Stimulated activated CD4-positive, alpha-beta T cell treated with anti-CD3 and anti-CD28 coated beads, Interleukin-4, amount 100 ng/mL, for 48 hours (primary cell): Measurements from ENCODE around the gene ACP2.

Experiments
- DNase-seq, 2 donors: peaks; one replicate each; pipeline ENCODE4 v3.0.0-alpha.2; 2020; ENCODE audit warnings: low read depth in 2 of 2

The ACP2 gene

DNA sequence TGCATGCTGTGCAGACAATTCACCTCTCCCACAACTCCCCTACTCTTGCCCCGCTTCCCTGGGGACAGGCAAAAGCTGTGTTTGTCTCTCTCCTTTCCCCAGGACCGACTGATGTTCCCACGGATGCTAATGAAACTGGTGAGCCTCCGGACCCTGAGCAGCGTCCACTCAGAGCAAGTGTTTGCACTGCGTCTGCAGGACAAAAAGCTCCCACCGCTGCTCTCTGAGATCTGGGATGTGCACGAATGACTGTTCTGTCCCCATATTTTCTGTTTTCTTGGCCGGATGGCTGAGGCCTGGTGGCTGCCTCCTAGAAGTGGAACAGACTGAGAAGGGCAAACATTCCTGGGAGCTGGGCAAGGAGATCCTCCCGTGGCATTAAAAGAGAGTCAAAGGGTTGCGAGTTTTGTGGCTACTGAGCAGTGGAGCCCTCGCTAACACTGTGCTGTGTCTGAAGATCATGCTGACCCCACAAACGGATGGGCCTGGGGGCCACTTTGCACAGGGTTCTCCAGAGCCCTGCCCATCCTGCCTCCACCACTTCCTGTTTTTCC is 19.9 kb upstream of the ACP2 start:
- no peak for DNase-seq

DNA sequence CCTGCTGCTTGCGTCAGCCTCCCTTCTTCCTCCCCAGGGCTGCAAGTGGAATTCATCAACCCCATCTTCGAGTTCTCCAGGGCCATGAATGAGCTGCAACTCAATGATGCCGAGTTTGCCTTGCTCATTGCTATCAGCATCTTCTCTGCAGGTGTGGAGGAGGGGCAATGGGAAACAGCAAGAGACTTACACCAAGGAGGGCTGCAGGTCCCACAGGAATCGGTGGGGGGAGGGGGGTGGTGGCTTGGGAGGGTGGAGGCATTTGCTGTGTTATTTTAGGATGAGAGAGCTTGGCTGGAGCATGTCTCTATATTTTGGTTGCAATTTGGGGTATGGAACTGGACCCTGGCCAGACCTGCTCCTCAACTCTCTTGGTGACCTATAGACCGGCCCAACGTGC is 19.3 kb upstream of the ACP2 start:
- no peak for DNase-seq

DNA sequence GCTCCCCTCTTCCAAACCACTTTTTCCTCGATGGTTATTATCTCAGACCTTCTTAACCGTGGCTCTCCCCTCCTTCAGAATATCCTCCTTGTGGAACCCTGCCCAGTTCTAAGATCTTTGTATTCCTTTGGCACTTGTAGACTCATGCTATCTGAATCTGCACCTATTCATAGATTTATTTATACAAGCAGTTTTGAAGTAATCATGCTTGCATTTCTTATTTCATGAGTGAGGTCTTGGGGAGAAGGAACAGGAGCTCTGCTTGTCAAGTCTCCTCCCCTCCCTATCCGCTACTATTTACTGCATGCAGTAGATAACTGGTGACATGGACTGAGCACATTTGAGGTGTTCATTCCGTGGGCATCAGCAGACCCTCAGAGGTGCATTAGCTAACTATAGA is 15.9 kb upstream of the ACP2 start:
- no peak for DNase-seq

DNA sequence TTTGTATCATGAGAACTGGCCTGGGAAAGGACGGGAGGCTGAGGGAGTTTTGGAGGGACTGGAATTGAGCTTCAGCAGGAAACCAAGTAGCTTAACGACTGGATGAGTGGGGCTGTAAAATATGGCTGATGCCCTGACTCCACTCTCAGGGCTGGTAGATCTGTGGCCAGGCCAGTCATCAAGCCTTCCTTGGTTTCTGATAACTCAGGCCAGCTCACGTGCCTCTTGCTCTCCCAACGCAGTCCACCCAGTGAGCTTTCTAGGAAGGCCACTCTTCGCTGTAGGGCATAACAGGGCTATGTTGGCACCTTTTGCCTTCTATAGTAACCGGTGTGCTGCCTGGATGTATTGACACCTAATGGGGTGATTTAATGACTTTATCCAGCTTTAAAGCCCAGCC is 15.5 kb upstream of the ACP2 start:
- no peak for DNase-seq

DNA sequence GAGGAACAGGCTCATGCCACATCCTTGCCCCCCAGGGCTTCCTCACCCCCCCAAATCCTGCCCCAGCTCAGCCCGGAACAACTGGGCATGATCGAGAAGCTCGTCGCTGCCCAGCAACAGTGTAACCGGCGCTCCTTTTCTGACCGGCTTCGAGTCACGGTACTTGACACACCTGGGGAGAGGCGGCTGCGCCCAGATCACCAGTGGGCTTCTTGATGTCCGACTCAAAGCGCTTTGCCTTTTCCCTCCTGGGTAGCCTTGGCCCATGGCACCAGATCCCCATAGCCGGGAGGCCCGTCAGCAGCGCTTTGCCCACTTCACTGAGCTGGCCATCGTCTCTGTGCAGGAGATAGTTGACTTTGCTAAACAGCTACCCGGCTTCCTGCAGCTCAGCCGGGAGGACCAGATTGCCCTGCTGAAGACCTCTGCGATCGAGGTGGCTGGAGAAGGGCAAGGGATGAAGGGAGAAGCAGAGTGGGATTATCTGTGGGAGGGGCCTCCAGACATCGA is 12.7 kb upstream of the ACP2 start:
- DNase-seq: no peak

DNA sequence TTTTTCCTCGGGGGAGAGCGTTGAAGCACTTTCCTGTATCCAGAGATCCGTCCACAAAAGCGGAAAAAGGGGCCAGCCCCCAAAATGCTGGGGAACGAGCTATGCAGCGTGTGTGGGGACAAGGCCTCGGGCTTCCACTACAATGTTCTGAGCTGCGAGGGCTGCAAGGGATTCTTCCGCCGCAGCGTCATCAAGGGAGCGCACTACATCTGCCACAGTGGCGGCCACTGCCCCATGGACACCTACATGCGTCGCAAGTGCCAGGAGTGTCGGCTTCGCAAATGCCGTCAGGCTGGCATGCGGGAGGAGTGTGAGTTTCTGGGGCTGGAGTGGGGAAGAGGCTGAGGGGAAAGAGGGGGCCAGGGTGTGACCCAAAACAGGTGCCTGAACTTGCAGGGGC is 11.8 kb upstream of the ACP2 start:
- no peak for DNase-seq

DNA sequence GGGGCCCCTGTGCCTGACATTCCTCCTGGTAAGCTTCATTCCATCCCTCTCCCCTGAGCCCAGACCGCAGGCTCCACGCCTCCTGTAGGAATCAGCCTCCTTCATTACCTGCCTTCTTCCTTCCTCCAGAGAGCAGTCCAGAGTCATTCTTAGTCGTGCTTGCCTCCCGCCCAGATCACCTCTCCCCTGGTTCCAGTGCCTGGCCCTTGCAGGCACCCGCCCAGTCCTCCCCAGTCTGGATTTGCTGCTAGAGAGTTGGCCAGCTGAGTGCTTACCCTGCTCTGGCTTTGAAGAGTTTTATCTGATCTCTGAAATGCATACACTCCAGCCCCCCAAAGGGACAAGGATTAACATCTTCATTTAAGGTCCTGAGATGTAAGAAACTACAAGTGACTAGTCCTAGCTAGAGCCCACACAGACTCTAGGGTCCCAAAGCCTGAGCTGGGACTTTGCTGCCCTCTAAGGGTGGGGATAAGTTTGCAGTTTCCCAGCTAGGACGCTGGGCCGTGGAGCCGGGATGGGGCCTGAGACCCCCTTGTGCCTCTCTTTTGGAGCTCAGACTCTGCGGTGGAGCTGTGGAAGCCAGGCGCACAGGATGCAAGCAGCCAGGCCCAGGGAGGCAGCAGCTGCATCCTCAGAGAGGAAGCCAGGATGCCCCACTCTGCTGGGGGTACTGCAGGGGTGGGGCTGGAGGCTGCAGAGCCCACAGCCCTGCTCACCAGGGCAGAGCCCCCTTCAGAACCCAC is 10.8 kb upstream of the ACP2 start:
- no peak for DNase-seq

DNA sequence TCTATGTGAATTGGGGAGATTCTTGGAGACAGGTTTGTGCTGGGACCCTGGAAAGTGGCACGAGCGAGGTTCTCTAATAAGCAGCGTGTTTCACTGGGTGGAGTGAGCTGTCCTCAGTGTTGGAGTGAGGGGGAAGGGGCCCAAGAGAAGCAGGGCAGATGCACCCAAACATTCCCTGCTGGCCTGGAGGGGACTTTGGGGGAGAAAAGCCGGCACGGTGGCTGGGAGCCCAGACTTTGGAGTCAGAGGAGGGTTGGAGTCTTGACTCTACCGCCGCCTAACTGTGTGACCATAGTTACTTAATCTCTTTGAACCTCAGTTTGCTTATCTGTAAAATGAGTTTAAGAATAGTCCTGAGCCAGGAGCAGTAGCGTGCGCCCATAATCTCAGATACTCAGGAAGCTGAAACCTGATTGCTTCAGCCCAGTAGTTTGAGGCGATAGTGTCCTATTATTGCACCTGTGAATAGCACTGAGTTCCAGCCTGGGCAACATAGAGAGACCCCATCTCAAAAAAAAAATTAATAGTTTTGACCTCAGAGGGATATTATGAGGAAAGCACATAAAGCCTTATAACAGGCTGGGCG is 9.8 kb upstream of the ACP2 start:
- no peak for DNase-seq

DNA sequence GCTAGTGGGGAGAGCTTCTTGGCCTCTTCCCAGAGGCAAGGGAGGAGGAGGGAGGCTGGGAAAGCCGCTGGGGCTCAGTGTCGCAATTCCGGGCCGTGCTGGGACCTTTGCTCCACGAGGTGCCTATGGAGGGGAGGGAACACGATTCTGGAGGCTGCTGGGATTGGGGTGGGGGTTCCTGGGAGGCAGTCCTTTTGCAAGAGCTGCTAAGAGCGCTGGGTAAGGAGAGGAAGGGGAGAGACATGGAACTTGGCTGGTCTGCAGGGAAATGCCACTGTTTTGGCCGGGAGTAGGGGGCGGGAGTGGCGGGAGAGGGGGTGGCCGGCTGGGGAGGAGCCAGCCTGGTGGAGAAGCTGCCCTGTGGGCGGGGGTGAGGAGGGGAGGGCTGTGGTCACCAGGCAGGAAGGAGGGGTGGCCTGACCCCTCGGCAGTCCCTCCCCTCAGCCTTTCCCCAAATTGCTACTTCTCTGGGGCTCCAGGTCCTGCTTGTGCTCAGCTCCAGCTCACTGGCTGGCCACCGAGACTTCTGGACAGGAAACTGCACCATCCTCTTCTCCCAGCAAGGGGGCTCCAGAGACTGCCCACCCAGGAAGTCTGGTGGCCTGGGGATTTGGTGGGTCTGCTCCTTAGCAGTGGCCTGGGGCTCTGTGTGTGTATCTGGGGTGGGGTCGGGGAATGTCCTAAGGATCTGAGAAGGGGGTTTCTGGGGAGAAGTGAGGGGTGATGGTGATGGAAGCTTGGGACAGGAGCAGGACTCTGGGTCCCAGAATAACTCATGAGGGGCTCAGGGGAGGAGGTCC is 9.1 kb upstream of the ACP2 start, which contains the start of gene NR1H3:
Gene NR1H3 (plus strand): TSS at position 480 of the 800 bp plus-strand sequence. CDS start 1,221 bp downstream, outside the sequence.
- DNase-seq: no peak

DNA sequence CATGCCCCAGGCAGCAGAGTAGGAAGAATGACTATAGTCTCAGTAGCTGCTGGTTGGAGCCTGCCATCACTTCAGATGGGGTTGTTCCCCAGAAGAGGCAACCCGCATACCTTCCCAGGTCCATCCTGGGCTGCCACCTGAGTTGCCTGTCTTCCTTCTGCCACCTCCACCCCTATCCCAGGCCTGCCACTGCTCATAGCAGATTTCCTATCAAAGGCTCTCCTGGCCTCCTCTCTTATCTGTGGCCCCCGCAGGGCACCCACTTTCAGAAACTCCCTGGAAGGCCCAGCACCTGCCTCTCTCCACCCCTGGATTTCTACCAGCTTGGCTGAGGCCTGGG is 8.5 kb upstream of the ACP2 start:
- no peak for DNase-seq

DNA sequence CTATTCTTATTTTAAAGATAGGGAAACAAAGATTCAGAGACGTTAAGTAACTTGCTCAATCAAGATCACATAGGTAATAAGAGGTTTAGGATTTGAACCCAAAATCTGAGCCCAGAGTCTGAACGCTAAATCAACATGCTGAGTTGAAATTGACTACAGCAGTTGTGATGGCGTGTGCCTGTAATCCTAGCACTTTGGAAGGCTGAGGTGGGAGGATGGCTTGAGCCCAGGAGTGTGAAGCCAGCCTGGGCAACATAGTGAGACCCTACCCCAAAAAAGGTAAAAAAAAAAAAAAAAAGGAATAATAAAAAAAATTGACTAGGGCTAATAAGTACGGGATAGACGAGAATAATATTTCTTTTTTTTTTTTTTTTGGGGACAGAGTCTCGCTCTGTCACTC is 7.8 kb upstream of the ACP2 start:
- no peak for DNase-seq

DNA sequence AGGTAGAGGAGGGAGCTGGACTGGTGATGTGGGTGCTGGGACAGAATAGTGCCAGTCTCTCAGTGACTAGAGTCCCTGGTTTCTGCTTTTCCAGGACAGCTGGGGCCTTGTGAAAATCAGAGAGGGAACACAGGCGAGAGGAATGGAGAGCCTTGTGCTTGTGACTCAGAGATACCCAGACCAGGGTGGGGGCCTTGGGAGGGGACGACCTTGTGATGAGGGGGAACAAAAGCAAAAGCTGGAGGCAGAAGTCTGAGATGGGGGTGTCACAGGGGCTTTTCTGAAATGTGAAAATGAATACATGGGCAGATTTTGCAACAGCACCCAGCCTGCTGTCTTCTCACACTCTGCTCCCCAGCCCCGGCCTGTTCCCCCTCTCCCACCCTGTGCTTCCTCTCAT is 5.8 kb upstream of the ACP2 start:
- DNase-seq: no peak

DNA sequence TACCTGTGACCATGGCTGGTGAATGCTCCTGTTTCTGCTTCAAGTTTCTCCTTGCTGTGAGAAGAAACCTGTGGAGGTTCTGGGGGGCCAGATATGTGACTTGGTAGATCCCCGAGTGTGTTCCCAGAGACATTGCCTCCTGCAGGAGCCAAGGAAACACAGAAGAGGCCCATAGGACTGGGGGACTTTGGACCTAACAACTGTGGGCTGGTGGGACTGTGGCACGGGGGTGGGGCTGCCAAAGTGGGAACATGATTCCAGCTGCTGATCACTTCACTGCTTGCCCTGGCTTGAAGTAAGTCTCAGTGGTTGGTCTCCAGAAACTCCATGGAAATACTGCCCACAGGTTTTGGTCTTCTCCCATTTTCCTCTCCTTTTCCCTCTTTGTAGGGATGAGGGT is 5.0 kb upstream of the ACP2 start:
- no peak for DNase-seq

DNA sequence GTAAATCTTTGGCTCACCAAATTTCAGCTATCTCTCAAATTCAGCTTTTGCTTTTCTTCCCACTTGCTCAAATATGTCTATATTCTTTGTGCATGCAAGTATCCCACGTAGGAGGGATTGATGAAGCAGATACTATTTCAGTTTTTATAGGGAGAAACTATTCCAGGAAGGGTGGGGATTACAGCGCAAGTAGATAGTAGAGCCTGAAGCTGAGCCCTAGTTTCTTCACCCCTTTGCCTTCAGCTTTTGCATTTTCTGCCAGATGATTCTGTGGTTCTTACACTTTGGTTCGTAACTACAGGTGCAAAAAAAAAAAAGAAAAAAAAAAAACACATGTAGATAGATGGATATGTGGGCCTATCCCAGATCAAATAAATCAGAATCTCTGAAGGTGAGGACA is 3.1 kb upstream of the ACP2 start:
- no peak for DNase-seq

DNA sequence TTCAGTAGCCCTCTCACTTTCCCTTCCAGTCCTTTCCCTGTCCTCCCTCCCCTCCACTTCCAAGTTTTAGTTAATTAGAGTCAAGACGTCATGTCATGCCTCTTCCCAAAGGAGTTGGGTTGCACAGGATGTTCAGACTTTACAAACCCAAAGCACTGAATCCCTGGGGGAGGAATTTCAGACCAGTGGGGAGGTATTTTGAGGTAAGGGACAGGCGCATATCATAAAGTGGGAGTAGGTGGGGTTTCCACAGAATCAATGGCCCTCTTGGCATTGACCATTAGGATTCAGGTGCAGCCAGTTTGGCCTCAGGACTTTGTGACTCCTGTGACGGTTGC is 733 bp upstream of the ACP2 start:
- DNase-seq: no peak

DNA sequence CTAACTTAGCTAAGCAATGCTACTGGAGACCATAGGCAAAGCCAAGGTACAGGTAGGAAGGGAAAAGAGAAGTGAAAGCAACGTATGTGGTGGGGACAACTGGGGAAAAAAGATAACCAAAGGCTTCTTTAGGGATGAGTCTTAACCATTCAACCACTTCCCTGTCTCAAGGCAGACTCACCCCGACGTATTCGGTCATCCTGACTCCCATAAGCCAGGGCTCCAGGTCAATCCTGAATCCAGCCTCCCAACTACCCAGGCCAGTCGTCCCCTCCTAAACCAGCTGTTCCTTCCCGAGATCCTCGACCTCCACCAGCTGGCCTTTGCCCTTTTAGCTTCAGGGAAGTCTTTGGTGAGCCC is 330 bp downstream of the ACP2 start:
- DNase-seq: no peak

DNA sequence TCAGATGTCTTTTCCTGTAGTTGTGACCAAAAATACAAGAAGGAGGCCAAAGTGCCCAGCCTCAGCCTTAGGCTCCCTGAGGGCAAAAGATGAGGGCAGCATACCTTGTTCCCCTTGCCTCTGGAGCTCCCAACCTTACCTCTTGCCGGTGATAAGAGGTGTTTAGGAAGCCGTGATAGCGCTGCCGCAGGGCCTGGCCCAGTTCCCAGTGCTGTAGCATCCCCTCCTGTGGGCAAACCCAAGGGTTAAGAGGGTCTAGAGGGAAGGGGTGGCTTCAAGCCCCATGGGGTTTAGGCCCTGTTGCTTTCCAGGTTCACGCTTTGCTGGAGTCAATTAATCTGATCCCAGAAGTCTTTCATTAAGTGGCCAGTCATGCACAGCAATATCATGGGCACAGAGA is 1.1 kb downstream of the ACP2 start:
- no peak for DNase-seq

DNA sequence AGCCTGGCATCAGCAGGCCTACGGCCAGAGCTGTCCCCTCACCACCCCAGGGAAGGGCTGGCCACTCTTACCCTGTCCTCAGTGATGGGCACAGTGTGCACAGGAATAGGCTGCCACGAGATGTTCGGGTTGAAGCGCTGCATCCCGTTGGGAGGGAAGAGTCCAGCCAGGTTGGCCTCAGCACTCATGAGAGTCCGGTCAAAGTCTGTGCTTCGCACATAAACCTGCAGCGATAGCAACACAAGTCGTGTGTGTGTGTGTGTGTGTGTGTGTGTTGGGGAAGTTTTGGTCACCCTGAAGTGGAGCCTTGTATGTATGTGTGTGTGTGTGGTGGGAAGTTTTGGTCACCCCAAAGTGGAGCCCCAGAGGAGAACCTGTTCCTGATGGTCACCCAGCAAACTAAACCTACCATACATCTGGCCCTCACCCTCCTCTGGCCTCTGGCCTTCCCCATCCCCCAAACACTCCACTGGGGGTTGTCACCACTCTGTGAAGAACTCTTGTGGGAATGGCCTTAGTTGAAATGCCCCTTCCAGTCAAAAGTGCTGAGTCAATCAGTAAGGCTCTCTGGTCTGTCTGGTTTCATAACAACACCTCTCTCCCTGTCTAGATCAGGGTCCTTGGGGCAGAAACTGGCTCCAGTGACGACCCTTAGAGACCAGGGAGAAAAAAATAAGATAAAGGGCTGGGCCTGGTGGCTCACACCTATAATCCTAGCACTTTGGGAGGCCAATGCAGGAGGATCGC is 2.8 kb downstream of the ACP2 start:
- no peak for DNase-seq

DNA sequence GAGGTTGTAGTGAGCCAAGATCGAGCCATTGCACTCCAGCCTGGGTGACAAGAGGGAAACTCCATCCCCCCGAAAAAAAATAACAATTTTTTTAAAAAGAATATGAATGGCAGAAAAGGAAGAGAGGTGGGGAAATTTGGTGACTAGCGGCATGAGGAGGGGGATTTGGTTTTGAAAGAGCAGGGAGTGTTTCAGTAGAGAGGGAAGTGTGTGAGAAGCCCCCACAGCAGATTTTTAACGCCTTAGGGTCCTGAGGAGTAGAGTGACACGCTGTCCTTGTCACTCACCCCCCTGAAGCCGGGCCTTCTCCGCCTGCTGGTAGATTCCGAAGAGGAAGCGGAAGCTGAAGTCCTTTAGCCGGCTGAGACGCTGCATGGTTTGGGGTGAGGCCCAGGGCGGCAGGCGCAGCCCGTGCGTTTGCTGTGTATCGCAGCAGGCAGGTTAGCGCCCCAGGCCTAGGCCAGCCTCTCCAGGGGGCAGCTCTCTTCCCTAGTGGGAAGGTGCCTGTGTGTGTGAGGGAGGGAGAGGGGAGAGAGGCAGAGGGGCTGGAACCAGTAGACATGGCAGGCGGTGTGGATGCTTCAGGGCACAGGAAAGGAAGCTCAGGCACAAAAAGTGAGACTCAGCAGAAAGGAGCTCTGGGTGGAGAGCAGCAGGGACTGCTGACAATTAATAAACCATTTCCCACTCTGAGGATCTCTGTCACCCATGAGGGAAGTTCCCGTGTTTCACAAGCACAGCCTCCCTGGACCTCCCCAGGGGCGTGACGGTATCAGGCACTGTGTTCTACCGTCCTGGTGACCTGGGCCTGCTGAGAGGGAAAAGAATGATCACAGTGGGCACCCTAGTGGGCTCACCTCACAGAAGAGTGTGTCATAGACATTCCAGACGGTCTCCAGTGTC is 3.9 kb downstream of the ACP2 start:
- DNase-seq: no peak

DNA sequence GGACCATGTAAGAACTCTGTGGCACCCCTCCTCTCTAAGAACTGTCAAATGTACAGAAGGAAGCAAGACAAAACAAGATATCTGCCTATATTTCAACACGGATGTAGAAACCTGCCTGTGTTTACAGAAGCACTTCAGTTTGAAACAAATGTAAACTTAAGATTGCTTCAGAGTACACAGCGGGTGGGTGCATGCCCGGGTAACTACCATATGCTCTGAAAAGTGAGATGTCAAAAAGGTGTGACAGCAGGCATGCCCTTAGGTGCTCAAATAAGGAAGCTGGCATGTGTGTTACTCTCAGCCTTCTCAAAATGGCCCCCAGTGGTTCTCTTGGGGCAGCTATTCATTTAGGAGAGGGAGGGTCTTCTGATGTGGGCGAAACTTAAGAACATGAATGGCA is 5.2 kb downstream of the ACP2 start:
- no peak for DNase-seq

DNA sequence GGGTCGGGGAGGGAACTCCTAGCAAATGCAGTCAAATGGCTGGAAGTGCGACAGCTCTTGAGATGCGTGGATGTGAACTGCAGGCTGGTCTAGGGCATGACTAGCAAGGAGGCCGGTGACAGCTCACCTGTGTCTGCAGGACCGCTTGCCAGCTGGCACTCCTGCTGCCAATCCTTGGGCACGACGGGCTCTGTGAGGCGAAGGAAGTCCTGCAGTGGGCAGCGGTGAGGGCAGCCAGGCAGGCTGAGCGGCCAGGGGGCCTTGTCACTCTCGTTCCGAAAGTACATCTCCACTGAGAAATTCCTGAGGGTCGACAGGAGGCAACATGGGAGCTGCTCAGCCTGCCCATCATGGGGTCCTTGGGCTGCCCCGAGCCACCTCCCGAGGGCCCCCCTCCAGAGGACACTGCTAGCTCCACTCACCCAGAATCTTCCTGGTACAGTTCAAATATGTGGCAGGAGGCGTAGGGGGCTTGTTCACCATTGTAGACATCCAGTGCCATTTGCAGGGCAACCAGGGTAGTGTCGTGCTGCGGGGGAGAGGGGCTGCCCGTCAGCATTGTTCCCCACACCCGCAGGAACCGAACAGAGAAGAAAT is 5.9 kb downstream of the ACP2 start:
- no peak for DNase-seq
